Uterus (tissue), 2 donors: ENCODE measurements around the gene TRAPPC6A.

ENCODE experiments used
- POLR2A ChIP-seq, 2 donors: fragments of 450-650 bp; IDR thresholded peaks; one replicate each; pipeline ENCODE4 v1.6.1; 2016; ENCODE audit warnings: antibody characterized with exemption in 2 of 2, mild to moderate bottlenecking in 1 of 2, moderate library complexity in 1 of 2
- TF ChIP-seq, protein P1 (sequence below), 4 experiments: fragments of 200-600 bp in 2 of 4; fragments of 450-650 bp in 2 of 4; sonication (generic) in 2 of 4; IDR thresholded peaks; one replicate each; pipeline ENCODE4 v1.5.1; 2016 to 2019; ENCODE audit warnings: antibody characterized with exemption in 4 of 4, mild to moderate bottlenecking in 2 of 4, moderate library complexity in 1 of 4

GRCh38 chr19:45172173-45172572 lies 5.9 kb downstream of the TRAPPC6A start:
- TF ChIP-seq, protein P1, sequence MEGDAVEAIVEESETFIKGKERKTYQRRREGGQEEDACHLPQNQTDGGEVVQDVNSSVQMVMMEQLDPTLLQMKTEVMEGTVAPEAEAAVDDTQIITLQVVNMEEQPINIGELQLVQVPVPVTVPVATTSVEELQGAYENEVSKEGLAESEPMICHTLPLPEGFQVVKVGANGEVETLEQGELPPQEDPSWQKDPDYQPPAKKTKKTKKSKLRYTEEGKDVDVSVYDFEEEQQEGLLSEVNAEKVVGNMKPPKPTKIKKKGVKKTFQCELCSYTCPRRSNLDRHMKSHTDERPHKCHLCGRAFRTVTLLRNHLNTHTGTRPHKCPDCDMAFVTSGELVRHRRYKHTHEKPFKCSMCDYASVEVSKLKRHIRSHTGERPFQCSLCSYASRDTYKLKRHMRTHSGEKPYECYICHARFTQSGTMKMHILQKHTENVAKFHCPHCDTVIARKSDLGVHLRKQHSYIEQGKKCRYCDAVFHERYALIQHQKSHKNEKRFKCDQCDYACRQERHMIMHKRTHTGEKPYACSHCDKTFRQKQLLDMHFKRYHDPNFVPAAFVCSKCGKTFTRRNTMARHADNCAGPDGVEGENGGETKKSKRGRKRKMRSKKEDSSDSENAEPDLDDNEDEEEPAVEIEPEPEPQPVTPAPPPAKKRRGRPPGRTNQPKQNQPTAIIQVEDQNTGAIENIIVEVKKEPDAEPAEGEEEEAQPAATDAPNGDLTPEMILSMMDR (IDR thresholded peaks at IDR 0.05): no peak
- no peak for TF ChIP-seq POLR2A (IDR thresholded peaks at IDR 0.05)
